Naive thymus-derived CD4-positive, alpha-beta T cell (primary cell): ENCODE data around the gene C10orf95. TPM values are rescaled to one million over a fixed set of nuclear protein-coding genes. Genes with fewer than 3 reads are reported as not detected.

Experiments
- ATAC-seq: fragments of 150-1000 bp; cut with Tn5 transposase; 2 replicates; pipeline ENCODE4 v1.10.0; 2021; ENCODE audit warnings: mild to moderate bottlenecking, moderate library complexity
- CTCF ChIA-PET: fragments of 350-600 bp; sonication (Branson Sonifier 250); formaldehyde crosslinking; loops from one replicate; lab custom pipeline; 2021; ENCODE audit warnings: antibody characterized with exemption; lab: Charles Lee
- POLR2A ChIA-PET: fragments of 350-600 bp; sonication (Branson Sonifier 250); formaldehyde crosslinking; loops from one replicate; lab custom pipeline; 2021; ENCODE audit warnings: antibody characterized with exemption, inconsistent platforms; lab: Charles Lee
- DNase-seq, 9 donors: peaks; one replicate each; pipeline versions ENCODE4 v3.0.0 to v3.0.0-alpha.2; 2020 to 2022; ENCODE audit warnings: mixed read lengths in 1 of 9
- H3K27ac ChIP-seq: one replicate; pipeline ENCODE4 v1.7.0; 2013; ENCODE audit warnings: mild to moderate bottlenecking, low read depth, low read length, moderate library complexity
- H3K27me3 ChIP-seq, 2 donors: one replicate each; pipeline ENCODE4 v1.7.0; 2013; ENCODE audit warnings: low read length in 2 of 2, mild to moderate bottlenecking in 2 of 2, moderate library complexity in 2 of 2; ENCODE audit not compliant: control insufficient read depth in 2 of 2, insufficient read depth in 2 of 2
- H3K36me3 ChIP-seq, 3 experiments: 1 replicate in 2 of 3; 2 replicates in 1 of 3; pipeline ENCODE4 v1.7.0; 2013; ENCODE audit warnings: low read length in 3 of 3, mild to moderate bottlenecking in 3 of 3, moderate library complexity in 1 of 3; ENCODE audit not compliant: insufficient read depth in 3 of 3, control insufficient read depth in 2 of 3
- H3K4me1 ChIP-seq, 2 donors: one replicate each; pipeline ENCODE4 v1.7.0; 2013; ENCODE audit warnings: low read length in 2 of 2, mild to moderate bottlenecking in 2 of 2, moderate library complexity in 1 of 2; ENCODE audit not compliant: control insufficient read depth in 2 of 2, insufficient read depth in 2 of 2
- H3K4me3 ChIP-seq: 2 replicates; pipeline ENCODE4 v1.7.0; 2013; ENCODE audit warnings: mild to moderate bottlenecking, low read length
- H3K9me3 ChIP-seq, 3 experiments: 1 replicate in 2 of 3; 2 replicates in 1 of 3; pipeline ENCODE4 v1.7.0; 2013; ENCODE audit warnings: low read length in 3 of 3; ENCODE audit not compliant: control insufficient read depth in 2 of 3
- H3K27ac Mint-ChIP-seq, 9 donors: one replicate each; pipeline ENCODE4 v1.8.0; 2020 to 2022; ENCODE audit warnings: mixed read lengths in 9 of 9, mild to moderate bottlenecking in 8 of 9, moderate library complexity in 5 of 9, inconsistent platforms in 2 of 9
- H3K27me3 Mint-ChIP-seq, 5 donors: one replicate each; pipeline ENCODE4 v1.8.0; 2021 to 2022; ENCODE audit warnings: mixed read lengths in 5 of 5, mild to moderate bottlenecking in 1 of 5
- H3K36me3 Mint-ChIP-seq, 5 donors: one replicate each; pipeline ENCODE4 v1.8.0; 2020 to 2022; ENCODE audit warnings: mixed read lengths in 5 of 5, mild to moderate bottlenecking in 3 of 5, inconsistent platforms in 1 of 5
- H3K4me1 Mint-ChIP-seq, 7 donors: one replicate each; pipeline ENCODE4 v1.8.0; 2020 to 2022; ENCODE audit warnings: mixed read lengths in 7 of 7, mild to moderate bottlenecking in 3 of 7, inconsistent platforms in 1 of 7
- H3K4me3 Mint-ChIP-seq, 10 donors: one replicate each; pipeline ENCODE4 v1.8.0; 2020 to 2022; ENCODE audit warnings: mild to moderate bottlenecking in 10 of 10, mixed read lengths in 10 of 10, moderate library complexity in 6 of 10, inconsistent platforms in 2 of 10
- H3K9me3 Mint-ChIP-seq, 11 donors: one replicate each; pipeline ENCODE4 v1.8.0; 2020 to 2022; ENCODE audit warnings: mixed read lengths in 11 of 11, mild to moderate bottlenecking in 4 of 11, inconsistent platforms in 1 of 11, moderate library complexity in 1 of 11
- intact Hi-C, 2 donors: fragments of 100-400 bp; cut with micrococcal nuclease; formaldehyde crosslinking; loops; one replicate each; pipeline ENCODE4 v1.15.1; 2023
- polyA plus RNA-seq, 2 donors: library from polyadenylated mRNA; unstranded; fragments of 300-500 nt; fragmentation: Illumina TruSeq; gene quantifications; one replicate each; pipeline ENCODE4 v1.2.3, GENCODE V29; 2021
- total RNA-seq, 6 experiments: library from RNA in 5 of 6; stranded (reverse) in 5 of 6; gene quantifications; 1 replicate in 5 of 6; 2 replicates in 1 of 6; pipeline ENCODE4 v1.2.3 and lab custom pipeline; 2021 to 2026

The C10orf95 gene
- total and polyA plus RNA-seq, 7 experiments from 2014 or later, result 0.19 to 0.78 (median 0.38) TPM; not detected in 1

DNA sequence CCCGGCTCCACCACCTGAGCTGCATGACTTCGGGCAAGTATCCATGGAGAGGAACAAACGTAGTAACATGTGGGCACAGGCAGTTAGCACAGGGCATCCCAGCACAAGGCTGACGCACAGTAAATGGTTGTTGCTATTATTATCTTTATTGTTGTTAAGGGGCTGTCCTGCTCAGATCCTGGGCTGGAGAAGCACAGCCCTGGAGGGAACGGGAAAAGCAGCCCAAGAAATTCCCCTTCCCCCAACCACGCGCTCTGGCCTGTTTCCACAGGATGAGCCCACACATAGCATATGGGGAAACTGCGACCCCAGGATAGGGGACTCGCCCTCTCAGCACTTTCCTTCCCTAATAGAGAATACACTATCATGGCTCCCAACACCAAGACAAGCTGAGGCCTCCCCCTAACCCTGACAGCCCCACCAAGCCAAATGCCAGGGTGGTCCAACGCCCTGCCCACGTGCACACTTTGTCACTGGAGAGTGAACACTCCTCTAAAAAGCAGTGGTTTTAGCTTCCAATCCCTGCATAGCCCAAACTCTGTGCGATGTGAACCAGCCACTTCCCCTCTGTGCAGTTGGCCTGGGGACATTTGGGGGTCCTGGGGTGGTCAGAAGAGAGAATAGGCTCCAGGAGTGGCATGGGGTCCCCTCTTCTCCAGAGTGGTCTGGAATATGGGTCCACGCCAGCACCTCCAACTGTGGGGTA, 43.8 kb downstream of the C10orf95 start:
- no peaks in the 10 kb centered on the region for H3K9me3 Mint-ChIP-seq
- H3K27me3 ChIP-seq, result peaks cover 0 to 12% of the 10 kb centered on the region in 2 donors
- peak overlapping the region; percentile 13 to 90 (median 67) for H3K4me3 Mint-ChIP-seq

DNA sequence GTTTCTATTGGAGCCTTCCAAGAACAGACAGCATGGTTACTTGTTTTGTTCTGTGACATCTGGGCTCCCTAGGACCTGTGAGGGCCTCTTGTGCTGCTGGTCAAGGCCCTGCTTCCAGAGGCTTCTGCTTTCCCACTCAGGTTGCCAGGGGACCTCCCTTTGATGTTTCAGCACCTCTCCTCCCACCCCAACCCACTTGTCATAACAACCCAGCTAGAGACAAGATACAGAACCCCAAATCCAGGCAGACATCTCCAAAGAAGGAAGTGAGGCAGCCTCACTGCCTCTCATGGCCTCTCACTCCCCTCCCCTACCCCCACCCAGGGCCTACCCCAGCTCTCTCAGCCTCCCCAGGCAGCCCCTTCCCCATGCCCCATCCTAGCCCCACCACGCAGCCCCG, 44.5 kb downstream of the C10orf95 start:
- Histone ChIP-seq H3K27ac (no peak overlapping the region), H3K4me3 (no peak overlapping the region), H3K9me3 (no peaks in the 10 kb centered on the region), H3K4me1 (peaks cover 5 to 28% of the 10 kb centered on the region in 2 donors), H3K27me3 (peaks cover 0 to 12% of the 10 kb centered on the region in 2 donors), H3K36me3 (peaks cover 0 to 16% (median 0%) of the 10 kb centered on the region in 3 experiments)
- Mint-ChIP-seq H3K36me3 (peaks cover 0 to 4% (median 0%) of the 10 kb centered on the region in 5 donors), H3K27me3 (peaks cover 0 to 26% (median 14%) of the 10 kb centered on the region in 5 donors), H3K4me1 (peaks cover 22 to 37% (median 32%) of the 10 kb centered on the region in 7 donors), H3K9me3 (no peaks in the 10 kb centered on the region), H3K4me3 (peak overlapping the region in 5 of 10 donors; percentile 16 to 90 (median 56)), H3K27ac (peak overlapping the region in 7 of 9 donors; percentile 3 to 87 (median 82))
- ChIA-PET CTCF (interaction anchor here (1.8 kb wide), 1 partner anchor 9 kb away, joined by 5 read pairs; no protein-coding TSS in a partner anchor), POLR2A (interaction anchor here (1.4 to 3.4 kb wide), 2 partner anchors 14 to 43 kb away, joined by 4 to 13 read pairs; partner anchors contain the start of gene FBXL15)
- ATAC-seq (no peak), DNase-seq (no peak)
- intact Hi-C loops, result no loop called here

More for the DNA sequence above, 43.8 kb downstream of the C10orf95 start:
- H3K36me3 ChIP-seq, result peaks cover 0 to 8% (median 0%) of the 10 kb centered on the region in 3 experiments
- Mint-ChIP-seq H3K27ac (peak overlapping the region in 7 of 9 donors; percentile 41 to 96 (median 87)), H3K36me3 (peaks cover 0 to 4% (median 0%) of the 10 kb centered on the region in 5 donors), H3K27me3 (peaks cover 0 to 30% (median 15%) of the 10 kb centered on the region in 5 donors), H3K4me1 (peaks cover 22 to 42% (median 34%) of the 10 kb centered on the region in 7 donors)
- ChIA-PET POLR2A (interaction anchor here (0.5 to 3.4 kb wide), 4 partner anchors 10 to 49 kb away, joined by 3 to 13 read pairs (median 5); partner anchors contain the start of gene FBXL15), CTCF (interaction anchor here (0.6 to 1.8 kb wide), 2 partner anchors 10 to 171 kb away, joined by 3 to 5 read pairs; no protein-coding TSS in a partner anchor)
- DNase-seq (no peak), ATAC-seq (no peak)
- no peak overlapping the region for H3K4me3 ChIP-seq
- H3K27ac ChIP-seq, result peak overlapping the region; percentile 63
- intact Hi-C loops, result no loop called here
- H3K4me1 ChIP-seq, result peaks cover 5 to 29% of the 10 kb centered on the region in 2 donors
- no peaks in the 10 kb centered on the region for H3K9me3 ChIP-seq

DNA sequence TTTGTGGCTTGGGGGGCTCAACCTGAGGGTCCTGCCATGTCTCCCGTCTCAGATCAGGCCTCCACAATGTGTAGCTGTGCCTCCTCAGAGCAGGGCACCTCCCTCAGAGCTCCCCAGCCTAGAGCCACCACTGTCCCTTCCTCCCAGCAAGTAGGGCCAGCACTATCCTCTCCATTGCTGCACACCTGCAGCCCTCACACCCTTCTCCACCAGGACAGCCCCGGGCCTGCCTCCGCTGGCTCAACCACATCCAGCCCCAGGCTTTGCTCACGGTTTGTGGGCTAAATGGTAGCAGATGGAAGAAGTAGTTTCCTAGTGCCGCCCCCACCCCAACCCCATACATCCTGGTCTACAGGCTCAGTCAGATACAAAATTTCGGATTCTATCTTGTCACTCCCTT, 45.7 kb downstream of the C10orf95 start:
- peak overlapping the region in 6 of 9 donors; percentile 33 to 78 (median 52) for H3K27ac Mint-ChIP-seq
- peak overlapping the region in 3 of 10 donors; percentile 3 to 26 (median 12) for H3K4me3 Mint-ChIP-seq

DNA sequence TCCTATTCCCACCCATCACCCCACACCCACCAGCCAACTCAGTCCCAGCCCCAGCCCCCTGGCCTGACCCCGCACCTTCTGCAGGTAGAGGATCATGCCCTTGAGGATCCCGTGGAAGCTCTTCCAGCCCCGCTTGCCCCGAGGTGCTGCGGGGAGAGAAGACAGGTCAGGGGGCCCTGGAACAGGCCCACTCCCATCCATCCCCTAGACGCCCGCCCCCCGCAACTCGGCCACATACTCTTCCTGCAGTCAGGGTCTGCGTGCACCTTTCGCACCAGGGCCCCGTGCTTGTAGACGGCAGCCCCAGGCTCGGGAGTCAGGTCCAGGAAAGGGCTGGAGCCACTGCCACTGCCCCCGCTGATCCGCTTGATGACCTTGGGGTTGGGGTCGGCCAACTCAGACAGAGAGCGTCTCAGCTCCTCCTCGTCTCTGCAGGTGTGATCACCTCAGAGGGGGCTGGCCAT, 46.2 kb downstream of the C10orf95 start:
- POLR2A ChIA-PET, result interaction anchor here (0.8 to 3.4 kb wide), 3 partner anchors 9 to 37 kb away, joined by 3 to 13 read pairs (median 3); partner anchors contain the start of gene FBXL15
- Histone ChIP-seq H3K27me3 (peaks cover 0 to 12% of the 10 kb centered on the region in 2 donors), H3K36me3 (peaks cover 0 to 33% (median 0%) of the 10 kb centered on the region in 3 experiments), H3K9me3 (no peaks in the 10 kb centered on the region), H3K4me1 (peaks cover 7 to 23% of the 10 kb centered on the region in 2 donors), H3K27ac (no peak overlapping the region), H3K4me3 (no peak overlapping the region)
- Mint-ChIP-seq H3K27ac (peak overlapping the region in 2 of 9 donors; percentile 36 to 75), H3K9me3 (no peaks in the 10 kb centered on the region), H3K4me1 (peaks cover 14 to 33% (median 22%) of the 10 kb centered on the region in 7 donors), H3K36me3 (peaks cover 0 to 10% (median 0%) of the 10 kb centered on the region in 5 donors), H3K27me3 (peaks cover 0 to 16% (median 6%) of the 10 kb centered on the region in 5 donors), H3K4me3 (no peak overlapping the region)
- no peak for ATAC-seq
- DNase-seq, result no peak
- CTCF ChIA-PET, result interaction anchor here (0.8 to 1.6 kb wide), 3 partner anchors 15 to 54 kb away, joined by 3 to 5 read pairs (median 3); partner anchors contain the start of gene CUEDC2
- intact Hi-C loops, result no loop called here

More for the DNA sequence above, 45.7 kb downstream of the C10orf95 start:
- Mint-ChIP-seq H3K4me1 (peaks cover 15 to 29% (median 23%) of the 10 kb centered on the region in 7 donors), H3K27me3 (peaks cover 0 to 16% (median 6%) of the 10 kb centered on the region in 5 donors), H3K9me3 (no peaks in the 10 kb centered on the region), H3K36me3 (peaks cover 0 to 5% (median 0%) of the 10 kb centered on the region in 5 donors)
- ATAC-seq (no peak), DNase-seq (no peak)
- Histone ChIP-seq H3K9me3 (no peaks in the 10 kb centered on the region), H3K36me3 (peaks cover 0 to 28% (median 0%) of the 10 kb centered on the region in 3 experiments), H3K4me3 (no peak overlapping the region), H3K27me3 (peaks cover 0 to 12% of the 10 kb centered on the region in 2 donors), H3K4me1 (peaks cover 5 to 22% of the 10 kb centered on the region in 2 donors), H3K27ac (peak overlapping the region; percentile 8)
- intact Hi-C loops, result no loop called here
- POLR2A ChIA-PET, result interaction anchor here (1.1 to 3.4 kb wide), 2 partner anchors 15 to 37 kb away, joined by 3 to 13 read pairs; partner anchors contain the start of gene FBXL15
- CTCF ChIA-PET, result interaction anchor here (0.6 to 1.6 kb wide), 2 partner anchors 27 to 927 kb away, joined by 5 to 6 read pairs; partner anchors contain the start of gene CUEDC2

DNA sequence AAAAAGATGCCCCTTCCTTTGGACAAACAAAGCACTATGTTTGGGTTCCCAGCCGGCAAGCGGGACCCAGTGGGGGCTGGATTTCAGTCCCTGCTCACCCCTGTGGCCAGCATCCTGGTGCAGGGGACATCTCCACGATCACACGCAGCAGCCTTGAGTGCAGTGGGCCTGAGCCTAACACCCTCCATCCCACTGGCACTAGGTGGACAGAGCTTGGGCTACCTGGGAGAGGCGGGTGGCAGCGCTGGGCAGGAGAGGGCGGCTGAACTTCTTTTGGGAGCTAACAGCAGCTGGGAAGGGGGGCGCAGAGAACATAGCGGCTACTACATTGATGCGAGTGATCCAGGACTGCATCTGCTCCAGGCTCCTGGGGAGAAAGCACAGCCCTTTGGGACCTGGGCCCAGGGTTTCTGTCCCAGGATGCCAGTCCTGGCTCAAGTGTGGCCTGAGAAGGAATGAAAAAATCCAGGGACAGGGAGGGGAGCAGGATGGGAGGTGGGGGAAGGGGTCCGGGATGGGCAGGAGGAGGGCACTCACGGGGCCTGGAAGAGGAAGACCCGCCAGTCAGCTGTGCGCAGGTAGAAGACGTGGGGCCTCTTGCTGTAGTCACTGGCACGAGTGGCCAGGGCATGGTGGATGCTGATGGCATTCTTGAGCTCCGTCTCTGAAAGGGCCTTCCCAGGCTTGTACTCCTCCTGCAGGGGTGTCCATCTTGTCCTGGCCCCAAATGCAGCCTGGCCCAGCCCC, 46.8 kb downstream of the C10orf95 start:
- ATAC-seq, result no peak
- intact Hi-C loops, result loop anchor here in 1 of 2 donors (1.0 kb wide), 2 partner anchors 10 to 75 kb away; no protein-coding TSS in a partner anchor
- peaks cover 0 to 34% (median 0%) of the 10 kb centered on the region in 3 experiments for H3K36me3 ChIP-seq
- peaks cover 0 to 7% of the 10 kb centered on the region in 2 donors for H3K27me3 ChIP-seq
- peaks cover 0 to 10% (median under 1%) of the 10 kb centered on the region in 5 donors for H3K27me3 Mint-ChIP-seq
- ChIA-PET CTCF (interaction anchor here (0.8 to 2.2 kb wide), 5 partner anchors 11 to 54 kb away, joined by 3 to 7 read pairs (median 3); partner anchors contain the start of gene CUEDC2), POLR2A (interaction anchor here (0.7 to 3.4 kb wide), 6 partner anchors 8 to 61 kb away, joined by 3 to 13 read pairs (median 3); partner anchors contain the start of gene FBXL15)
- H3K27ac ChIP-seq, result no peak overlapping the region
- H3K9me3 Mint-ChIP-seq, result no peaks in the 10 kb centered on the region
- H3K4me3 Mint-ChIP-seq, result no peak overlapping the region
- H3K27ac Mint-ChIP-seq, result peak overlapping the region in 2 of 9 donors; percentile 62 to 75
- peaks cover 9 to 23% of the 10 kb centered on the region in 2 donors for H3K4me1 ChIP-seq
- H3K9me3 ChIP-seq, result no peaks in the 10 kb centered on the region
- H3K4me1 Mint-ChIP-seq, result peaks cover 9 to 33% (median 19%) of the 10 kb centered on the region in 7 donors
- DNase-seq, result no peak
- no peak overlapping the region for H3K4me3 ChIP-seq
- H3K36me3 Mint-ChIP-seq, result peaks cover 0 to 14% (median 0%) of the 10 kb centered on the region in 5 donors
